GM23338 (cell line): Measurements from ENCODE around the gene PPFIBP1.

Experiments used
- EZH2 ChIP-seq: fragments of 200-600 bp; sonication (generic); IDR thresholded peaks from one replicate; pipeline ENCODE4 v1.8.0; 2017; ENCODE audit warnings: antibody characterized with exemption, mild to moderate bottlenecking, low read depth; ENCODE audit not compliant: unreplicated experiment
- EZH2phosphoT487 ChIP-seq: fragments of 200-600 bp; sonication (generic); IDR thresholded peaks from one replicate; pipeline ENCODE4 v1.8.1; 2018; ENCODE audit warnings: antibody characterized with exemption; ENCODE audit not compliant: unreplicated experiment
- POLR2AphosphoS5 ChIP-seq: IDR thresholded peaks from 2 replicates; pipeline ENCODE4 v1.6.1; 2016; ENCODE audit warnings: antibody characterized with exemption, low read depth
- ZNF114 ChIP-seq: fragments of 250-450 bp; sonication (Bioruptor Pico); IDR thresholded peaks from 2 replicates; pipeline ENCODE4 v1.5.0; 2020; ENCODE audit warnings: mild to moderate bottlenecking, moderate library complexity
- TF ChIP-seq, protein P1 (sequence below), 2 experiments: fragments of 200-600 bp in 1 of 2; sonication (generic) in 1 of 2; conservative IDR thresholded peaks; 2 replicates each; pipeline versions ENCODE4 v1.5.1 to v1.6.1; 2016 to 2017; ENCODE audit warnings: antibody characterized with exemption in 2 of 2, low read depth in 2 of 2, mild to moderate bottlenecking in 2 of 2, moderate library complexity in 1 of 2
- TF ChIP-seq, protein P2 (sequence below): IDR thresholded peaks from one replicate; pipeline ENCODE4 v1.6.1; 2018; ENCODE audit warnings: antibody characterized with exemption; ENCODE audit not compliant: unreplicated experiment

DNA sequence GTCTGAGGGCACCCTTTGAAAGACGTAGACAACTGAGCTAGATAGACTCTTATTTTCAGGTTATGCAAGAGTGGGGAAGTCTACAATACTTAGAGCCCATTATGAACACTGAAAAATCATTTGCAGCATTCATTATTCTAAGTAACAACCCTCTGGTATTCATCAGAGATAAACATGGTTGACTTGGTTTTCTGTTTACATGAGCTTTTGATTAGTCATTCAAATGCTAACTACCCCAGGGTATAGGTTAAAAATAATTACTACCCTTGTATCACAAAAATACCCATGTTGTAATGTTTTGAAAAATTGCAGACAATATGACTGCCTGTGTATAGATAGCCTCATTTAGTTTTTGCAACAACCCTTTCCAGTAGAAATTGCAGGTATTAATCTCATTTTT, 78.5 kb downstream of the PPFIBP1 start:
- TF ChIP-seq, protein P1, sequence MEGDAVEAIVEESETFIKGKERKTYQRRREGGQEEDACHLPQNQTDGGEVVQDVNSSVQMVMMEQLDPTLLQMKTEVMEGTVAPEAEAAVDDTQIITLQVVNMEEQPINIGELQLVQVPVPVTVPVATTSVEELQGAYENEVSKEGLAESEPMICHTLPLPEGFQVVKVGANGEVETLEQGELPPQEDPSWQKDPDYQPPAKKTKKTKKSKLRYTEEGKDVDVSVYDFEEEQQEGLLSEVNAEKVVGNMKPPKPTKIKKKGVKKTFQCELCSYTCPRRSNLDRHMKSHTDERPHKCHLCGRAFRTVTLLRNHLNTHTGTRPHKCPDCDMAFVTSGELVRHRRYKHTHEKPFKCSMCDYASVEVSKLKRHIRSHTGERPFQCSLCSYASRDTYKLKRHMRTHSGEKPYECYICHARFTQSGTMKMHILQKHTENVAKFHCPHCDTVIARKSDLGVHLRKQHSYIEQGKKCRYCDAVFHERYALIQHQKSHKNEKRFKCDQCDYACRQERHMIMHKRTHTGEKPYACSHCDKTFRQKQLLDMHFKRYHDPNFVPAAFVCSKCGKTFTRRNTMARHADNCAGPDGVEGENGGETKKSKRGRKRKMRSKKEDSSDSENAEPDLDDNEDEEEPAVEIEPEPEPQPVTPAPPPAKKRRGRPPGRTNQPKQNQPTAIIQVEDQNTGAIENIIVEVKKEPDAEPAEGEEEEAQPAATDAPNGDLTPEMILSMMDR (conservative IDR thresholded peaks at IDR 0.05; ENCODE audit: low read depth in 2 of 2): no peak
- TF ChIP-seq ZNF114 (CRISPR knock-in tag) (no peak), EZH2phosphoT487 (no peak), POLR2AphosphoS5 (no peak), EZH2 (no peak)
- TF ChIP-seq, protein P2, sequence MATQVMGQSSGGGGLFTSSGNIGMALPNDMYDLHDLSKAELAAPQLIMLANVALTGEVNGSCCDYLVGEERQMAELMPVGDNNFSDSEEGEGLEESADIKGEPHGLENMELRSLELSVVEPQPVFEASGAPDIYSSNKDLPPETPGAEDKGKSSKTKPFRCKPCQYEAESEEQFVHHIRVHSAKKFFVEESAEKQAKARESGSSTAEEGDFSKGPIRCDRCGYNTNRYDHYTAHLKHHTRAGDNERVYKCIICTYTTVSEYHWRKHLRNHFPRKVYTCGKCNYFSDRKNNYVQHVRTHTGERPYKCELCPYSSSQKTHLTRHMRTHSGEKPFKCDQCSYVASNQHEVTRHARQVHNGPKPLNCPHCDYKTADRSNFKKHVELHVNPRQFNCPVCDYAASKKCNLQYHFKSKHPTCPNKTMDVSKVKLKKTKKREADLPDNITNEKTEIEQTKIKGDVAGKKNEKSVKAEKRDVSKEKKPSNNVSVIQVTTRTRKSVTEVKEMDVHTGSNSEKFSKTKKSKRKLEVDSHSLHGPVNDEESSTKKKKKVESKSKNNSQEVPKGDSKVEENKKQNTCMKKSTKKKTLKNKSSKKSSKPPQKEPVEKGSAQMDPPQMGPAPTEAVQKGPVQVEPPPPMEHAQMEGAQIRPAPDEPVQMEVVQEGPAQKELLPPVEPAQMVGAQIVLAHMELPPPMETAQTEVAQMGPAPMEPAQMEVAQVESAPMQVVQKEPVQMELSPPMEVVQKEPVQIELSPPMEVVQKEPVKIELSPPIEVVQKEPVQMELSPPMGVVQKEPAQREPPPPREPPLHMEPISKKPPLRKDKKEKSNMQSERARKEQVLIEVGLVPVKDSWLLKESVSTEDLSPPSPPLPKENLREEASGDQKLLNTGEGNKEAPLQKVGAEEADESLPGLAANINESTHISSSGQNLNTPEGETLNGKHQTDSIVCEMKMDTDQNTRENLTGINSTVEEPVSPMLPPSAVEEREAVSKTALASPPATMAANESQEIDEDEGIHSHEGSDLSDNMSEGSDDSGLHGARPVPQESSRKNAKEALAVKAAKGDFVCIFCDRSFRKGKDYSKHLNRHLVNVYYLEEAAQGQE: no peak
